Keratinocyte (primary cell): ENCODE results near the gene SORD. TPM values are rescaled to one million over a fixed set of nuclear protein-coding genes. Genes with fewer than 3 reads are reported as not detected.

Source experiments
- DNase-seq: peaks from one replicate; pipeline ENCODE4 v3.0.0-alpha.2; 2011; ENCODE audit warnings: low read depth, missing footprints, low spot score
- FAIRE-seq: peaks from 2 replicates; lab custom pipeline; 2011; peaks lifted over from hg19 to GRCh38; lab: Jason Lieb, UNC
- H2AFZ ChIP-seq: 2 replicates; pipeline ENCODE4 v1.6.0; 2012; ENCODE audit warnings: low read length, control low read depth, inconsistent platforms; ENCODE audit not compliant: control insufficient read depth
- H3K27ac ChIP-seq: 2 replicates; pipeline ENCODE4 v1.5.1; 2011; ENCODE audit warnings: low read length; ENCODE audit not compliant: control insufficient read depth, insufficient read depth
- H3K27me3 ChIP-seq: 3 replicates; pipeline ENCODE4 v1.6.0; 2011; ENCODE audit warnings: low read length; ENCODE audit not compliant: control insufficient read depth, insufficient read depth; ENCODE audit errors: extremely low read depth
- H3K36me3 ChIP-seq, 2 experiments: 2 replicates in 1 of 2; 3 replicates in 1 of 2; pipeline ENCODE4 v1.5.1; 2011; ENCODE audit warnings: low read length in 2 of 2, mild to moderate bottlenecking in 1 of 2; ENCODE audit not compliant: control insufficient read depth in 2 of 2, insufficient read depth in 2 of 2; ENCODE audit errors: extremely low read depth in 1 of 2
- H3K4me1 ChIP-seq: 3 replicates; pipeline ENCODE4 v1.5.1; 2011; ENCODE audit warnings: low read length; ENCODE audit not compliant: control insufficient read depth, insufficient read depth; ENCODE audit errors: extremely low read depth
- H3K4me2 ChIP-seq: 3 replicates; pipeline ENCODE4 v1.6.0; 2011; ENCODE audit warnings: low read depth, low read length; ENCODE audit not compliant: control insufficient read depth, insufficient read depth; ENCODE audit errors: extremely low read depth
- H3K4me3 ChIP-seq, 3 experiments: fragments of 200-600 bp in 1 of 3; sonication (generic) in 1 of 3; 2 replicates in 2 of 3; 3 replicates in 1 of 3; pipeline ENCODE4 v1.5.1; 2011 to 2016; ENCODE audit warnings: low read length in 3 of 3, mild to moderate bottlenecking in 3 of 3, control low read depth in 2 of 3, inconsistent platforms in 1 of 3, low read depth in 1 of 3, mixed read lengths in 1 of 3, mixed run types in 1 of 3, moderate library complexity in 1 of 3; ENCODE audit not compliant: control insufficient read depth in 2 of 3, insufficient read depth in 2 of 3; ENCODE audit errors: extremely low read depth in 1 of 3
- H3K79me2 ChIP-seq: 2 replicates; pipeline ENCODE4 v1.6.0; 2012; ENCODE audit warnings: low read length; ENCODE audit not compliant: control insufficient read depth, insufficient read depth
- H3K9ac ChIP-seq: 3 replicates; pipeline ENCODE4 v1.6.0; 2011; ENCODE audit warnings: low read length; ENCODE audit not compliant: control insufficient read depth, insufficient read depth; ENCODE audit errors: extremely low read depth
- H3K9me1 ChIP-seq: 3 replicates; pipeline ENCODE4 v1.6.0; 2011; ENCODE audit warnings: low read length; ENCODE audit not compliant: control insufficient read depth, insufficient read depth; ENCODE audit errors: extremely low read depth
- H3K9me3 ChIP-seq: 2 replicates; pipeline ENCODE4 v1.5.1; 2012; ENCODE audit warnings: low read depth, low read length; ENCODE audit not compliant: control insufficient read depth
- H4K20me1 ChIP-seq: 3 replicates; pipeline ENCODE4 v1.6.0; 2011; ENCODE audit warnings: low read length; ENCODE audit not compliant: control insufficient read depth, insufficient read depth; ENCODE audit errors: extremely low read depth
- CTCF ChIP-seq, 3 experiments: IDR thresholded peaks in 1 of 3; conservative IDR thresholded peaks in 1 of 3; optimal IDR thresholded peaks in 1 of 3; 2 replicates in 2 of 3; 3 replicates in 1 of 3; pipeline versions ENCODE3 to v1.5.1; 2011; ENCODE audit warnings: low read length in 3 of 3, mild to moderate bottlenecking in 3 of 3, moderate library complexity in 2 of 3, control low read depth in 1 of 3, inconsistent platforms in 1 of 3; ENCODE audit not compliant: insufficient read depth in 2 of 3; ENCODE audit errors: extremely low read depth in 1 of 3
- EZH2 ChIP-seq: IDR thresholded peaks from one replicate; pipeline ENCODE4 v1.6.1; 2012; ENCODE audit warnings: inconsistent platforms, mild to moderate bottlenecking, low read length, moderate library complexity
- dilution Hi-C: fragments of 300-500 bp; cut with MboI; formaldehyde crosslinking; loops from one replicate; pipeline ENCODE4 v1.7.0; 2020; ENCODE audit warnings: low sequenced_read_pairs; ENCODE audit not compliant: extremely low pct_ligation_motif_present
- polyA plus RNA-seq, 5 experiments: library from polyadenylated mRNA; depleted of rRNA in 3 of 5; stranded (reverse) in 3 of 5; stranded (forward) in 1 of 5; unstranded in 1 of 5; fragments of >200 nt; gene quantifications; 1 replicate in 1 of 5; 2 replicates in 3 of 5; 3 replicates in 1 of 5; pipeline versions ENCODE4 v1.2.1 to v1.2.3, GENCODE V29; 2011 to 2012; ENCODE audit warnings: missing spikeins in 2 of 5, low read depth in 1 of 5, low replicate concordance in 1 of 5

SORD gene
- polyA plus RNA-seq, 1 donor (not counting 4 experiments of a cell fraction or from before 2014, with no cell fraction given), result 46.7 TPM

DNA sequence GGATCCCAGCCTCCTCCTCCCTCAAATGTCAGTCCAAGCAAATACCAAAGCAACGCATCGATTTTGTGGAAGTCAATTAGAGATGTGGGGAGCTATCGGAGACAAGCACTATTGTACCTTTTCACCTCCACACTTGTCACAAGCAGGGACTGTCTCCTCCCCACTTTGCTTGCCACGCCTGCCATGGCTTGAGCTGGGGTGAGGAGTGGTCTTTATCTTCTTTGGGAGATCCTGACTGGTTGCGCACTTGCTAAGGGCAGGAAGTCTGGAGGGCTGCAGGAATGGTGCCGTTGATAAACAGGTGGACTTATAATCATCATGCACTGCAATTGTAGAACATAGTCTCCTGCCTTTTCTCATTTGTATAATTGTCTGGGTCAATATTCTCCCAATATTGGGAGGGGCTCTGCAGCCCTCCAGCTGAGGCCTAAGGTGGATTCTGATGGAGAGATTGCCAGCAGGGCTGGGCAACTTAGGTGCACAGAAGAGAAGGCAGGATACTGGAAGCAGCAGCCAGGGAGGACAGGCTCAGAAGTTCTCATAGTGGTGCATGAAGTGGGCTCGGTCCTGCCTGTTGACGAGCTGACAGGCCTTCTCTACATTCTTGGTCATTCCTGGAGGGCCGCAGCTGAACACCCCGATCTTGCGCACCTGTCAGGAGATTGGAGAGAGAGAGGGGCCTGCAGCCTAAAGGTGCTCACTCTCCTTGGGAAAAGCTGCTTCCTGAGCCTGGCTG is 70.8 kb downstream of the SORD start:
- Histone ChIP-seq H3K79me2 (no peaks in the 10 kb centered on the region), H3K27ac (no peak overlapping the region), H3K9ac (no peak overlapping the region), H3K36me3 (no peaks in the 10 kb centered on the region), H2AFZ (no peak overlapping the region), H3K9me1 (no peaks in the 10 kb centered on the region), H3K4me3 (no peak overlapping the region), H3K9me3 (no peaks in the 10 kb centered on the region), H4K20me1 (no peaks in the 10 kb centered on the region), H3K27me3 (peaks cover 9% of the 10 kb centered on the region), H3K4me1 (no peaks in the 10 kb centered on the region), H3K4me2 (no peak overlapping the region)
- TF ChIP-seq CTCF (optimal IDR thresholded peaks at IDR 0.05 in 1 of 3, IDR thresholded peaks at IDR 0.05 in 1 of 3, conservative IDR thresholded peaks at IDR 0.05 in 1 of 3; ENCODE audit: extremely low read depth in 1 of 3, insufficient read depth in 2 of 3, low read length in 3 of 3) (no peak), EZH2 (no peak)
- DNase-seq, result no peak
- FAIRE-seq, result no peak
- dilution Hi-C loops, result no loop called here

DNA sequence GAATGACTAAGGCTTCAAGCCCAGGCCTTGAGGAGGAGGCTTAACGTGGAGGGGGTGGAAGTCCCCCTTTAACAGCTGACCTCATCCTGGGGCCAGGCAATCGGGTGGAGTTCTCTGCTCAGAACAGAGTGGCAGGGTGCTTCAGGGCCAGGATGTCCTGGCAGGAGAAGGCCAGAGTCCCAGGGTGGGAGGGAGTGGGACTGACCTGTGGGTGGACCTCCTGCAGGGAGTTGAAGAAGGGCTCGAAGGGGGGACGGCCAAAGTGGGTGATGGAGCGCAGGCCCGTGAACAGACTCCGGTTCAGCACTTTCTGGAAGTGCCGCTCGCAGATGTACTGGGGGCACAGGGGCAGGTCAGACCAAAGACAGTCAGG is 71.3 kb downstream of the SORD start:
- no peak overlapping the region for H3K4me3 ChIP-seq
- FAIRE-seq (no peak), DNase-seq (no peak)
- H3K27me3 ChIP-seq, result peaks cover 9% of the 10 kb centered on the region
- H4K20me1 ChIP-seq, result no peaks in the 10 kb centered on the region
- H3K9ac ChIP-seq, result no peak overlapping the region
- no peak for TF ChIP-seq CTCF (optimal IDR thresholded peaks at IDR 0.05 in 1 of 3, IDR thresholded peaks at IDR 0.05 in 1 of 3, conservative IDR thresholded peaks at IDR 0.05 in 1 of 3; ENCODE audit: extremely low read depth in 1 of 3, insufficient read depth in 2 of 3, low read length in 3 of 3)
- no peak for TF ChIP-seq EZH2
- no peaks in the 10 kb centered on the region for H3K9me3 ChIP-seq
- no peak overlapping the region for H3K4me2 ChIP-seq
- H3K4me1 ChIP-seq, result no peaks in the 10 kb centered on the region
- H3K36me3 ChIP-seq, result no peaks in the 10 kb centered on the region
- dilution Hi-C loops, result no loop called here
- H3K9me1 ChIP-seq, result no peaks in the 10 kb centered on the region
- H3K79me2 ChIP-seq, result no peaks in the 10 kb centered on the region
- H2AFZ ChIP-seq, result no peak overlapping the region
- H3K27ac ChIP-seq, result no peak overlapping the region
